ENCODE measurements around the gene CDT1.
A peak's percentile ranks its signal among the peaks of the same experiment; 100 is the strongest.

Gene CDT1

DNA sequence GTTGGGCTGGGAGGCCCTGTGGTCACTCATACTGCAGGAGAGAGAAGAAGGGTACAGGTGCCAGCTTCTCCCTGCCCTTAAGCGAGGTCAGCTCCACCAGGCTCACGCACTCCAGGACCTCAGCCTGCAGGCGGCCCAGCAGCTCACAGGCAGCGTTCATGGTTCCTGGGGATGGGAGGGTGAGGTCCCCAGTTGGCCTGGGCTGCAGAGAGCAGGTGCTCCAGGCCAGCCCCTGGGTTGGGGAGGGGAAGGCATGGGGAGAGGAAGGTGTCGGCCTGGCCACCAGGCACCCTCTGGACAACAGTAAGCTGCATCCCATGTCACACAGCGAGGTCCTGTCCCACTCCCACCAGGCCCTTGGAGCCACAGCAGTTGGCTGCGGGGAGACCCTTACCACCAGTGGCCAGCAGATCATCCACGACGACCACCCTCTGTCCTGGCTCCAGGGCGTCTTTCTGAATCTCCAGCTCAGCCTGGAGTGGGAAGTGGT is 6.1 kb downstream of the CDT1 start:
- H4K20me1 ChIP-seq (ENCODE audit: low read depth, low read length): no peaks in the 10 kb centered on the region
- H3K9me2 ChIP-seq (replicated peaks; ENCODE audit: insufficient read depth, low read length): no peaks in the 10 kb centered on the region
- peaks cover 18% of the 10 kb centered on the region for H3K79me2 ChIP-seq (ENCODE audit: insufficient read depth, low read length)
- H3K27ac ChIP-seq (ENCODE audit: low read depth, low read length): peak overlapping the region; percentile 82
- H3K9ac ChIP-seq (ENCODE audit: low read length): peak overlapping the region; percentile 92
- no peak overlapping the region for H3K4me3 ChIP-seq (ENCODE audit: insufficient read depth, low read length, poor library complexity, severe bottlenecking)
- peaks cover 5% of the 10 kb centered on the region; the same call in 1 of the 2 replicates for H3K9me3 ChIP-seq (ENCODE audit: insufficient read depth, low read length)
- TF ChIP-seq, protein P1, sequence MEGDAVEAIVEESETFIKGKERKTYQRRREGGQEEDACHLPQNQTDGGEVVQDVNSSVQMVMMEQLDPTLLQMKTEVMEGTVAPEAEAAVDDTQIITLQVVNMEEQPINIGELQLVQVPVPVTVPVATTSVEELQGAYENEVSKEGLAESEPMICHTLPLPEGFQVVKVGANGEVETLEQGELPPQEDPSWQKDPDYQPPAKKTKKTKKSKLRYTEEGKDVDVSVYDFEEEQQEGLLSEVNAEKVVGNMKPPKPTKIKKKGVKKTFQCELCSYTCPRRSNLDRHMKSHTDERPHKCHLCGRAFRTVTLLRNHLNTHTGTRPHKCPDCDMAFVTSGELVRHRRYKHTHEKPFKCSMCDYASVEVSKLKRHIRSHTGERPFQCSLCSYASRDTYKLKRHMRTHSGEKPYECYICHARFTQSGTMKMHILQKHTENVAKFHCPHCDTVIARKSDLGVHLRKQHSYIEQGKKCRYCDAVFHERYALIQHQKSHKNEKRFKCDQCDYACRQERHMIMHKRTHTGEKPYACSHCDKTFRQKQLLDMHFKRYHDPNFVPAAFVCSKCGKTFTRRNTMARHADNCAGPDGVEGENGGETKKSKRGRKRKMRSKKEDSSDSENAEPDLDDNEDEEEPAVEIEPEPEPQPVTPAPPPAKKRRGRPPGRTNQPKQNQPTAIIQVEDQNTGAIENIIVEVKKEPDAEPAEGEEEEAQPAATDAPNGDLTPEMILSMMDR (IDR thresholded peaks at IDR 0.05; ENCODE audit: insufficient read depth, low read length, poor library complexity, severe bottlenecking): no peak
- no peak for TF ChIP-seq EZH2phosphoT487 (conservative IDR thresholded peaks at IDR 0.05; ENCODE audit: low read length)
- H2AFZ ChIP-seq (ENCODE audit: low read depth, low read length, severe bottlenecking): no peak overlapping the region
- peaks cover 32% of the 10 kb centered on the region for H3F3A ChIP-seq (ENCODE audit: insufficient read depth)
- H3K36me3 ChIP-seq (ENCODE audit: low read length): no peaks in the 10 kb centered on the region
- H3K27me3 ChIP-seq (ENCODE audit: low read length): no peaks in the 10 kb centered on the region
- peak overlapping the region; percentile 89 for H3K4me2 ChIP-seq (ENCODE audit: low read depth, low read length, poor library complexity, severe bottlenecking)

DNA sequence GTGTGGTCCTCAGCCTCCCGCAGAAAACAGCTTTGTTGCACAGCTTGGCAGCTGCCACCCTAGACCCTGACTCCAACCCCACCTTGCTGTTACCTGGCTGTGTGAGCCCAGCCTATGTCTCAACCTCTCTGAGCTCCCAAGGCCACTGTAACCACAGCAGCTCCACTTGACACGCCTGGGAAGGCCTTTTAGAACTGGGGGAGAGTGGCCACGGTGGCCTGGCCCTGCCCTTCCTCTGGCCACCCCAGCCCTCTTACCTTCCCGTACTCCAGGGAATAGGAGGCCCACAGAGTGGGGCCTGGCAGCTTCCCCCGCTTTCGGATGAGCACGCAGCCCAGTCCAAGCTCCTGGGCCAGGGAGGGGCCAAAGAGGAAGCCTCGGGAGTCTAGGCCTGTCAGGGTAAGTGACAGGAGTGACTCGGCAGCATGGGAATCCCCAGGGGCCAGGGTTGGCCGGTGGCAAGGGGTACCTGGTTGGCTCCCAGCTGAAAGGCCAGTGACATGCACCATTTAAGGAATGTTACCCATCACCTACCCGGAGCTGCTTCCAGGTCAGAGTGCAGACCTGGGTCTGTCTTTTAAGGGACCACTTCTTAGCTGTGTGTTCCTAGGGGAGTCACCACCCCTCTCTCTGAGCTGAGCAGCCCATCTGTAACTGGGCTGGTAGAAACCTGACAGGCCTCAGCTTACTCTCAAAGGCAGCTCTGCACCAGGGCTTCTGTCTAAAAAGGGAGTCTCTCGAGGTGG is 6.8 kb downstream of the CDT1 start:
- Histone ChIP-seq H3F3A (ENCODE audit: insufficient read depth) (peaks cover 32% of the 10 kb centered on the region), H3K9me2 (replicated peaks; ENCODE audit: insufficient read depth, low read length) (no peaks in the 10 kb centered on the region), H3K9me3 (ENCODE audit: insufficient read depth, low read length) (peaks cover 5% of the 10 kb centered on the region; the same call in 1 of the 2 replicates), H3K4me3 (ENCODE audit: insufficient read depth, low read length, poor library complexity, severe bottlenecking) (peak overlapping the region; percentile 75), H4K20me1 (ENCODE audit: low read depth, low read length) (no peaks in the 10 kb centered on the region), H3K27me3 (ENCODE audit: low read length) (no peaks in the 10 kb centered on the region), H3K27ac (ENCODE audit: low read depth, low read length) (peak overlapping the region; percentile 82), H3K9ac (ENCODE audit: low read length) (peak overlapping the region; percentile 92), H3K79me2 (ENCODE audit: insufficient read depth, low read length) (peaks cover 11% of the 10 kb centered on the region; the same call in 1 of the 2 replicates), H3K4me2 (ENCODE audit: low read depth, low read length, poor library complexity, severe bottlenecking) (peak overlapping the region; percentile 89), H3K36me3 (ENCODE audit: low read length) (no peaks in the 10 kb centered on the region), H2AFZ (ENCODE audit: low read depth, low read length, severe bottlenecking) (no peak overlapping the region)
- TF ChIP-seq, protein P1 (IDR thresholded peaks at IDR 0.05; ENCODE audit: insufficient read depth, low read length, poor library complexity, severe bottlenecking): no peak
- no peak for TF ChIP-seq EZH2phosphoT487 (conservative IDR thresholded peaks at IDR 0.05; ENCODE audit: low read length)

DNA sequence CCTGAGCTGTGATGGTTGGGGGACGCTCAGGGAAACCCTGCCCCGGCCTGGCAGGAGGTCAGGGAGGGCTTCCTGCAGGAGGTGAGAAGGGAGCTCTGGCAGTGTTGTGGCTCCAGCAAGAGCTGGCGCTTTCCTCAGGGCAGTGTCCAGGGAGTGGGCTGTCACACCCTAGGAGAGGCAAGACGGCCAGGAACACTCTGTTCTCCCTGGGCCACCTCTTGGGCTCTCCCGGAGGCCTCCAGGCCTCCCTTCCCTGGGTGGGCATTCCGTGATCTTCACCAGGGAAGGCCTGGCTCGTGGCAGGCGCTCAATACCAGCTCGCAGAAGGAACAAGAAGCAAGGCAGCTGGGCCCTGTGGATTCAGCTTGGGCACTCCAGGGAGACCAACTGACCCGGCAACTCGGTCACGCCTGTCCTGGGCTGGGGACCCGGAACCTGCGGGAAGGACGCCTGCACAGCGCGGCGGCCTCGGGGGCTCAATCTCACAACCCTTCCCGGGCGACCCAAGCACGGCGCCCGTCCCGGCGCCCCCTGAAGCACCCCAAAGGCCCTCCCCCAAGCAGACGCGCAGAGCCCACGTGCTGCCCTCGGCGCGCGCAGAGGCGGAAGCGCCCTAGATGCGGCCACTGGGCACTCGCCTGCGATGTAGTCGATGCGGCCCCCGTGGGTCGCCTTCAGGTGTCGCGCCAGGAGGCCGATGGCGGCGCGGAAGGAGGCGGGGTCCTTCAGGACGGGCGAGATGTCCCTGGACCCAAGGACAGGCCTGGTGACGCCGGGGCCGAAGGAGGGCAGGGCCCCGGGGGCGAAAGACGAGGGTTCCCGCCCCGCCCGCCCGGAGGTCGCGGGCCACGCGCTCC is 7.6 kb downstream of the CDT1 start:
- H3K9me3 ChIP-seq (ENCODE audit: insufficient read depth, low read length): peaks cover 5% of the 10 kb centered on the region; the same call in 1 of the 2 replicates
- no peaks in the 10 kb centered on the region for H4K20me1 ChIP-seq (ENCODE audit: low read depth, low read length)
- H3K27ac ChIP-seq (ENCODE audit: low read depth, low read length): peak overlapping the region; percentile 82
- peaks cover 32% of the 10 kb centered on the region for H3F3A ChIP-seq (ENCODE audit: insufficient read depth)
- peak overlapping the region; percentile 92 for H3K9ac ChIP-seq (ENCODE audit: low read length)
- peak overlapping the region; percentile 75 for H3K4me3 ChIP-seq (ENCODE audit: insufficient read depth, low read length, poor library complexity, severe bottlenecking)
- no peak overlapping the region for H2AFZ ChIP-seq (ENCODE audit: low read depth, low read length, severe bottlenecking)
- H3K27me3 ChIP-seq (ENCODE audit: low read length): no peaks in the 10 kb centered on the region
- H3K4me2 ChIP-seq (ENCODE audit: low read depth, low read length, poor library complexity, severe bottlenecking): peak overlapping the region; percentile 89
- peaks cover 7% of the 10 kb centered on the region; the same call in 1 of the 2 replicates for H3K79me2 ChIP-seq (ENCODE audit: insufficient read depth, low read length)
- H3K36me3 ChIP-seq (ENCODE audit: low read length): no peaks in the 10 kb centered on the region
- no peak for TF ChIP-seq EZH2phosphoT487 (conservative IDR thresholded peaks at IDR 0.05; ENCODE audit: low read length)
- TF ChIP-seq, protein P1 (IDR thresholded peaks at IDR 0.05; ENCODE audit: insufficient read depth, low read length, poor library complexity, severe bottlenecking): no peak
- H3K9me2 ChIP-seq (replicated peaks; ENCODE audit: insufficient read depth, low read length): no peaks in the 10 kb centered on the region
